ENCODE data around the gene INAFM2.

INAFM2 gene

GRCh38 chr15:40323953-40324937 lies 753 bp downstream of the INAFM2 start:
- FAIRE-seq (no peak), DNase-seq (ENCODE audit: extremely low spot score, insufficient read length, low read depth) (no peak)

GRCh38 chr15:40325188-40325587 lies 1.7 kb downstream of the INAFM2 start:
- FAIRE-seq (no peak), DNase-seq (ENCODE audit: extremely low spot score, insufficient read length, low read depth) (no peak)

GRCh38 chr15:40325700-40326099 lies 2.2 kb downstream of the INAFM2 start:
- no peak for FAIRE-seq
- no peak for DNase-seq (ENCODE audit: extremely low spot score, insufficient read length, low read depth)

- DNase-seq (ENCODE audit: extremely low spot score, insufficient read length, low read depth): no peak
- FAIRE-seq: no peak
These were observed 4.0 kb downstream of the INAFM2 start for GRCh38 chr15:40327457-40327856.

GRCh38 chr15:40328176-40328575 lies 4.7 kb downstream of the INAFM2 start:
- FAIRE-seq: no peak
- DNase-seq (ENCODE audit: extremely low spot score, insufficient read length, low read depth): no peak

- no peak for DNase-seq (ENCODE audit: extremely low spot score, insufficient read length, low read depth)
- no peak for FAIRE-seq
These were observed 5.3 kb downstream of the INAFM2 start for GRCh38 chr15:40328751-40329150.

- FAIRE-seq (no peak), DNase-seq (ENCODE audit: extremely low spot score, insufficient read length, low read depth) (no peak)
These were observed 6.3 kb downstream of the INAFM2 start for GRCh38 chr15:40329804-40330203.

GRCh38 chr15:40330368-40330836 lies 6.9 kb downstream of the INAFM2 start:
- no peak for FAIRE-seq
- DNase-seq (ENCODE audit: extremely low spot score, insufficient read length, low read depth): no peak

- no peak for DNase-seq (ENCODE audit: extremely low spot score, insufficient read length, low read depth)
- FAIRE-seq: no peak
These were observed 7.5 kb downstream of the INAFM2 start for GRCh38 chr15:40331026-40331425.

- DNase-seq (ENCODE audit: extremely low spot score, insufficient read length, low read depth): no peak
- no peak for FAIRE-seq
These were observed 8.1 kb downstream of the INAFM2 start for GRCh38 chr15:40331637-40332036.

GRCh38 chr15:40332113-40332781 lies 8.8 kb downstream of the INAFM2 start:
- FAIRE-seq: no peak
- no peak for DNase-seq (ENCODE audit: extremely low spot score, insufficient read length, low read depth)

GRCh38 chr15:40333922-40334492 lies 10.5 kb downstream of the INAFM2 start:
- FAIRE-seq: peak; percentile 71
- DNase-seq (ENCODE audit: extremely low spot score, insufficient read length, low read depth): no peak

- FAIRE-seq (no peak), DNase-seq (ENCODE audit: extremely low spot score, insufficient read length, low read depth) (no peak)
These were observed 11.0 kb downstream of the INAFM2 start for GRCh38 chr15:40334541-40334940.

- DNase-seq (ENCODE audit: extremely low spot score, insufficient read length, low read depth) (no peak), FAIRE-seq (no peak)
These were observed 11.7 kb downstream of the INAFM2 start for GRCh38 chr15:40334941-40335795.

GRCh38 chr15:40335938-40336743 lies 12.6 kb downstream of the INAFM2 start:
- FAIRE-seq (no peak), DNase-seq (ENCODE audit: extremely low spot score, insufficient read length, low read depth) (no peak)

GRCh38 chr15:40336744-40337122 lies 13.2 kb downstream of the INAFM2 start:
- DNase-seq (ENCODE audit: extremely low spot score, insufficient read length, low read depth): no peak
- peak; percentile 57 for FAIRE-seq

- FAIRE-seq: no peak
- no peak for DNase-seq (ENCODE audit: extremely low spot score, insufficient read length, low read depth)
These were observed 14.1 kb downstream of the INAFM2 start for GRCh38 chr15:40337597-40337996.

GRCh38 chr15:40338041-40338657 lies 14.7 kb downstream of the INAFM2 start:
- DNase-seq (ENCODE audit: extremely low spot score, insufficient read length, low read depth) (peak; percentile 78), FAIRE-seq (peak; percentile 79)
